HepG2 (cell line): ENCODE results near the gene SLC22A23. TPM values are rescaled to one million over a fixed set of nuclear protein-coding genes. Genes with fewer than 3 reads are reported as not detected.

ENCODE experiments used
- CSRNP2 ChIP-seq: sonication (generic); formaldehyde crosslinking; conservative IDR thresholded peaks from 2 replicates; pipeline ENCODE4 v1.8.0; 2022; ENCODE audit warnings: low read depth, missing genetic modification reagents
- DPF2 ChIP-seq: sonication (generic); formaldehyde crosslinking; IDR thresholded peaks from 2 replicates; pipeline ENCODE4 v1.4.0; 2020; ENCODE audit warnings: mild to moderate bottlenecking, low read depth, missing genetic modification reagents, borderline replicate concordance
- IRF2 ChIP-seq: IDR thresholded peaks from 2 replicates; pipeline ENCODE4 v1.6.1; 2018; ENCODE audit warnings: missing genetic modification reagents, missing compliant biosample characterization
- MYNN ChIP-seq: sonication (generic); formaldehyde crosslinking; IDR thresholded peaks from 2 replicates; pipeline ENCODE4 v1.4.0; 2020; ENCODE audit warnings: mild to moderate bottlenecking, low read depth, missing genetic modification reagents
- NFIC ChIP-seq: IDR thresholded peaks from 2 replicates; pipeline ENCODE4 v1.6.1; 2012; ENCODE audit warnings: mild to moderate bottlenecking, low read length, inconsistent platforms
- PRMT3 ChIP-seq: sonication (generic); formaldehyde crosslinking; IDR thresholded peaks from 2 replicates; pipeline ENCODE4 v1.8.1; 2022; ENCODE audit warnings: low read depth, mild to moderate bottlenecking, moderate library complexity, missing genetic modification reagents, borderline replicate concordance
- RERE ChIP-seq: IDR thresholded peaks from 2 replicates; pipeline ENCODE4 v1.6.1; 2016; ENCODE audit warnings: low read depth, missing genetic modification reagents, missing compliant biosample characterization
- SOX13 ChIP-seq, 3 experiments: fragments of 450-650 bp in 1 of 3; sonication (generic) in 1 of 3; formaldehyde crosslinking in 1 of 3; IDR thresholded peaks in 2 of 3; conservative IDR thresholded peaks in 1 of 3; 2 replicates each; pipeline versions ENCODE4 v1.5.0 to v1.6.1; 2016 to 2020; ENCODE audit warnings: antibody characterized with exemption in 1 of 3, mild to moderate bottlenecking in 1 of 3, missing compliant biosample characterization in 1 of 3, missing genetic modification reagents in 1 of 3, moderate library complexity in 1 of 3
- TARDBP ChIP-seq: sonication (generic); formaldehyde crosslinking; IDR thresholded peaks from 2 replicates; pipeline ENCODE4 v1.8.0; 2022; ENCODE audit warnings: mild to moderate bottlenecking, missing genetic modification reagents
- TFE3 ChIP-seq: IDR thresholded peaks from 2 replicates; pipeline ENCODE4 v1.6.1; 2016
- ZBTB43 ChIP-seq: sonication (generic); formaldehyde crosslinking; conservative IDR thresholded peaks from 2 replicates; pipeline ENCODE4 v1.4.0; 2020; ENCODE audit warnings: missing genetic modification reagents
- ZNF563 ChIP-seq: sonication (generic); formaldehyde crosslinking; IDR thresholded peaks from 2 replicates; pipeline ENCODE4 v1.8.0; 2022; ENCODE audit warnings: mild to moderate bottlenecking, moderate library complexity, missing genetic modification reagents
- ZNF740 ChIP-seq: sonication (generic); formaldehyde crosslinking; IDR thresholded peaks from 2 replicates; pipeline ENCODE4 v1.4.0; 2020; ENCODE audit warnings: missing genetic modification reagents
- polyA plus RNA-seq, 8 experiments: library from polyadenylated mRNA; depleted of rRNA in 3 of 8; stranded (reverse) in 7 of 8; unstranded in 1 of 8; fragments of >200 nt; fragmentation: Illumina TruSeq in 4 of 8; extraction: Trizol in 4 of 8; gene quantifications; 2 replicates each; pipeline versions ENCODE4 v1.2.1 to v1.2.3, GENCODE V29; 2011 to 2016; ENCODE audit warnings: low read depth in 4 of 8, missing spikeins in 1 of 8, mixed read lengths in 1 of 8; ENCODE audit not compliant: insufficient read depth in 1 of 8
- total RNA-seq, 5 experiments: library from RNA; depleted of rRNA; stranded (reverse); fragments of >200 nt; fragmentation: Illumina TruSeq; extraction: Trizol; gene quantifications; 2 replicates each; pipeline ENCODE4 v1.2.3, GENCODE V29; 2016; ENCODE audit warnings: low read depth in 1 of 5

The SLC22A23 gene
- total and polyA plus RNA-seq, 2 of the 13 experiments (the other 11 are each of a cell fraction or from before 2014, with no cell fraction given) = 11.8 to 17.5 TPM

- no peak for TF ChIP-seq RERE (CRISPR knock-in tag)
- TF ChIP-seq TARDBP (CRISPR knock-in tag) = peak; percentile 80; the same call in 1 of the 2 replicates
- peak; percentile 84 for TF ChIP-seq TFE3 (CRISPR knock-in tag)
- TF ChIP-seq IRF2 = peak; percentile 34; the same call in 1 of the 2 replicates
- peak; percentile 89 for TF ChIP-seq ZBTB43 (CRISPR knock-in tag)
- 0 out of 2 replicates have a peak, but pooled peaks have one; percentile 33 for TF ChIP-seq SOX13 (IDR thresholded peaks at IDR 0.05)
- peak in 1 of 2 experiments; percentile 64; a peak in 2 of 4 replicates for TF ChIP-seq SOX13 (CRISPR knock-in tag; conservative IDR thresholded peaks at IDR 0.05 in 1 of 2, IDR thresholded peaks at IDR 0.05 in 1 of 2)
- peak; percentile 41; the same call in 1 of the 2 replicates for TF ChIP-seq NFIC
- no peak for TF ChIP-seq MYNN (CRISPR knock-in tag)
- TF ChIP-seq DPF2 (CRISPR knock-in tag) = peak; percentile 91
- TF ChIP-seq CSRNP2 (CRISPR knock-in tag) = no peak
- TF ChIP-seq ZNF740 = no peak; the same call in 1 of the 2 replicates
- no peak for TF ChIP-seq PRMT3 (CRISPR knock-in tag)
- TF ChIP-seq ZNF563 = peak; percentile 55; the same call in 1 of the 2 replicates
Measured at GRCh38 chr6:3377536-3378397, 79.1 kb downstream of the SLC22A23 start (continued).
